ENCODE results near the gene ATP5IF1. TPM values are rescaled to one million over a fixed set of nuclear protein-coding genes. Genes with fewer than 3 reads are reported as not detected.

The ATP5IF1 gene
- total and polyA plus RNA-seq, 9 of the 15 experiments (the other 6 are each of a cell fraction or from before 2014, with no cell fraction given) = 292 to 1,422 (median 388) TPM

GRCh38 chr1:28249866-28250295, 14.0 kb downstream of the ATP5IF1 start (continued):
- TF ChIP-seq, protein P1, sequence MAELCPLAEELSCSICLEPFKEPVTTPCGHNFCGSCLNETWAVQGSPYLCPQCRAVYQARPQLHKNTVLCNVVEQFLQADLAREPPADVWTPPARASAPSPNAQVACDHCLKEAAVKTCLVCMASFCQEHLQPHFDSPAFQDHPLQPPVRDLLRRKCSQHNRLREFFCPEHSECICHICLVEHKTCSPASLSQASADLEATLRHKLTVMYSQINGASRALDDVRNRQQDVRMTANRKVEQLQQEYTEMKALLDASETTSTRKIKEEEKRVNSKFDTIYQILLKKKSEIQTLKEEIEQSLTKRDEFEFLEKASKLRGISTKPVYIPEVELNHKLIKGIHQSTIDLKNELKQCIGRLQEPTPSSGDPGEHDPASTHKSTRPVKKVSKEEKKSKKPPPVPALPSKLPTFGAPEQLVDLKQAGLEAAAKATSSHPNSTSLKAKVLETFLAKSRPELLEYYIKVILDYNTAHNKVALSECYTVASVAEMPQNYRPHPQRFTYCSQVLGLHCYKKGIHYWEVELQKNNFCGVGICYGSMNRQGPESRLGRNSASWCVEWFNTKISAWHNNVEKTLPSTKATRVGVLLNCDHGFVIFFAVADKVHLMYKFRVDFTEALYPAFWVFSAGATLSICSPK (IDR thresholded peaks at IDR 0.05; ENCODE audit: borderline replicate concordance) = no peak
- TF ChIP-seq ZNF224 (CRISPR knock-in tag; IDR thresholded peaks at IDR 0.05) (no peak), KLF13 (tag; IDR thresholded peaks at IDR 0.05; ENCODE audit: borderline replicate concordance, low read depth) (no peak), POLR2AphosphoS2 (IDR thresholded peaks at IDR 0.05; ENCODE audit: low read length) (no peak), YY1 (IDR thresholded peaks at IDR 0.05; ENCODE audit: borderline replicate concordance in 1 of 3, control insufficient read depth in 1 of 3, extremely low read depth in 1 of 3, insufficient read depth in 3 of 3, insufficient read length in 1 of 3, insufficient replicate concordance in 2 of 3, low read depth in 1 of 3, low read length in 2 of 3) (no peak), ZNF175 (CRISPR knock-in tag; IDR thresholded peaks at IDR 0.05; ENCODE audit: low read depth) (no peak; the same call in 1 of the 2 replicates), ZFP91 (CRISPR knock-in tag; IDR thresholded peaks at IDR 0.05) (no peak), ESRRA (IDR thresholded peaks at IDR 0.05; ENCODE audit: borderline replicate concordance, low read depth) (peak; percentile 95), RCOR1 (IDR thresholded peaks at IDR 0.05; ENCODE audit: borderline replicate concordance in 1 of 2, low read depth in 2 of 2, low read length in 2 of 2) (peak in 1 of 2 experiments; percentile 33; a peak in 1 of 4 replicates), ZNF316 (IDR thresholded peaks at IDR 0.05) (peak; percentile 98), TEAD4 (IDR thresholded peaks at IDR 0.05; ENCODE audit: low read length) (no peak), TEAD4 (CRISPR knock-in tag; IDR thresholded peaks at IDR 0.05; ENCODE audit: borderline replicate concordance) (no peak), MXD1 (CRISPR knock-in tag; IDR thresholded peaks at IDR 0.05; ENCODE audit: borderline replicate concordance, poor library complexity, severe bottlenecking) (no peak), HDAC6 (IDR thresholded peaks at IDR 0.05; ENCODE audit: low read depth, low read length) (no peak), ZNF311 (CRISPR knock-in tag; IDR thresholded peaks at IDR 0.05) (no peak), KAT7 (CRISPR knock-in tag; IDR thresholded peaks at IDR 0.05; ENCODE audit: borderline replicate concordance) (no peak), ZNF668 (CRISPR knock-in tag; IDR thresholded peaks at IDR 0.05) (no peak), KDM1A (IDR thresholded peaks at IDR 0.05) (peak in 1 of 2 experiments; percentile 67; a peak in 2 of 4 replicates)
- TF ChIP-seq, protein P2, sequence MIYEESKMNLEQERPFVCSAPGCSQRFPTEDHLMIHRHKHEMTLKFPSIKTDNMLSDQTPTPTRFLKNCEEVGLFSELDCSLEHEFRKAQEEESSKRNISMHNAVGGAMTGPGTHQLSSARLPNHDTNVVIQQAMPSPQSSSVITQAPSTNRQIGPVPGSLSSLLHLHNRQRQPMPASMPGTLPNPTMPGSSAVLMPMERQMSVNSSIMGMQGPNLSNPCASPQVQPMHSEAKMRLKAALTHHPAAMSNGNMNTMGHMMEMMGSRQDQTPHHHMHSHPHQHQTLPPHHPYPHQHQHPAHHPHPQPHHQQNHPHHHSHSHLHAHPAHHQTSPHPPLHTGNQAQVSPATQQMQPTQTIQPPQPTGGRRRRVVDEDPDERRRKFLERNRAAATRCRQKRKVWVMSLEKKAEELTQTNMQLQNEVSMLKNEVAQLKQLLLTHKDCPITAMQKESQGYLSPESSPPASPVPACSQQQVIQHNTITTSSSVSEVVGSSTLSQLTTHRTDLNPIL (CRISPR knock-in tag; IDR thresholded peaks at IDR 0.05) = no peak
- TF ChIP-seq, protein P3, sequence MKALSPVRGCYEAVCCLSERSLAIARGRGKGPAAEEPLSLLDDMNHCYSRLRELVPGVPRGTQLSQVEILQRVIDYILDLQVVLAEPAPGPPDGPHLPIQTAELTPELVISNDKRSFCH (CRISPR knock-in tag; IDR thresholded peaks at IDR 0.05) = no peak
- TF ChIP-seq, protein P3 (tag; IDR thresholded peaks at IDR 0.05) = peak; percentile 85; the same call in 1 of the 2 replicates

Measured in K562 (cell line).